H1 (cell line): ENCODE data around the gene LRRC14B. TPM values are rescaled to one million over a fixed set of nuclear protein-coding genes. Genes with fewer than 3 reads are reported as not detected.

Experiments used
- CTBP2 ChIP-seq: IDR thresholded peaks from 2 replicates; pipeline ENCODE4 v1.7.0; 2011; ENCODE audit warnings: borderline replicate concordance, mild to moderate bottlenecking, moderate library complexity, mixed read lengths, low read length; ENCODE audit not compliant: insufficient read depth, insufficient read length
- SIN3A ChIP-seq, 2 experiments: IDR thresholded peaks in 1 of 2; conservative IDR thresholded peaks in 1 of 2; 2 replicates each; pipeline ENCODE4 v1.6.1; 2011 to 2012; ENCODE audit warnings: low read length in 2 of 2, improper control_type of control experiment in 1 of 2, low read depth in 1 of 2, mild to moderate bottlenecking in 1 of 2
- SP2 ChIP-seq: IDR thresholded peaks from 2 replicates; pipeline ENCODE4 v1.6.1; 2012; ENCODE audit warnings: mild to moderate bottlenecking, low read length, inconsistent platforms
- SP4 ChIP-seq: IDR thresholded peaks from 2 replicates; pipeline ENCODE4 v1.6.1; 2012; ENCODE audit warnings: low read length, inconsistent platforms
- ZNF274 ChIP-seq: IDR thresholded peaks from 2 replicates; pipeline ENCODE4 v1.7.0; 2012; ENCODE audit warnings: low read length, borderline replicate concordance; ENCODE audit errors: extremely low read depth
- polyA plus RNA-seq, 7 experiments: library from polyadenylated mRNA; depleted of rRNA in 3 of 7; stranded (reverse) in 5 of 7; unstranded in 2 of 7; fragments of >200 nt in 5 of 7; fragments of 200-250 nt in 2 of 7; gene quantifications; 1 replicate in 5 of 7; 2 replicates in 1 of 7; 4 replicates in 1 of 7; pipeline versions ENCODE4 v1.2.1 to v1.2.3, GENCODE V29; 2011 to 2013; ENCODE audit warnings: missing spikeins in 2 of 7, mixed read lengths in 2 of 7
- total RNA-seq: library from RNA; stranded (reverse); fragmentation: NEBNext Ultra II Directional; extraction: Animal tissue kit (Norgen Biotek cat#: 25700); gene quantifications from 2 replicates; pipeline ENCODE4 v1.2.1, GENCODE V29; 2021

The LRRC14B gene
- total and polyA plus RNA-seq, 2 of the 8 experiments (the other 6 are each of a cell fraction or from before 2014, with no cell fraction given): not detected

GRCh38 chr5:194603-195209 is 3.4 kb downstream of the LRRC14B start (continued):
- no peak for TF ChIP-seq CTBP2
- TF ChIP-seq ZNF274: no peak
- no peak for TF ChIP-seq SP2
- no peak for TF ChIP-seq SIN3A (conservative IDR thresholded peaks at IDR 0.05 in 1 of 2, IDR thresholded peaks at IDR 0.05 in 1 of 2; ENCODE audit: low read depth in 1 of 2, low read length in 2 of 2)
- TF ChIP-seq SP4: no peak
- TF ChIP-seq, all 59 proteins: peak for 0
